Activated T-helper 9 cell treated with anti-CD3 and anti-CD28 coated beads, Interleukin-2, amount 50 U/mL, for 16 hours (primary cell): ENCODE results near the gene RORC.
"Not testable (repeated sequence)": the region's sequence is repeated elsewhere in the genome, so short reads cannot be mapped to it uniquely, and the experiment has no call there.

Source experiments
- DNase-seq: peaks from one replicate; pipeline ENCODE4 v3.0.0-alpha.2; 2020; ENCODE audit warnings: low read depth

The RORC gene

GRCh38 chr1:151805066-151805820 is 26.4 kb downstream of the RORC start, which contains the start of gene LINGO4:
LINGO4 (minus strand) TSS chr1:151805419; CDS start chr1:151802704, 2,715 bp downstream.
- DNase-seq: no peak

- no peak for DNase-seq
Observed at GRCh38 chr1:151803915-151804314, 27.7 kb downstream of the RORC start.

- DNase-seq: no peak
Observed at GRCh38 chr1:151803164-151803563, 28.4 kb downstream of the RORC start.

- DNase-seq: no peak
Observed at GRCh38 chr1:151802372-151802771, 29.2 kb downstream of the RORC start.

GRCh38 chr1:151801846-151802245 is 29.8 kb downstream of the RORC start:
- no peak for DNase-seq

- no peak for DNase-seq
Observed at GRCh38 chr1:151801310-151801820, 30.2 kb downstream of the RORC start.

- no peak for DNase-seq
Observed at GRCh38 chr1:151800830-151801229, 30.8 kb downstream of the RORC start.

- DNase-seq: no peak
Observed at GRCh38 chr1:151799179-151800022, 32.2 kb downstream of the RORC start.

GRCh38 chr1:151798571-151798970 is 33.0 kb downstream of the RORC start:
- DNase-seq: no peak

GRCh38 chr1:151790940-151791651 is 40.5 kb downstream of the RORC start:
- DNase-seq: no peak

- DNase-seq: peak; percentile 99
Observed at GRCh38 chr1:151790071-151790939, 41.3 kb downstream of the RORC start, which contains the start of gene TDRKH. TDRKH (minus strand) TSS chr1:151790500; CDS start chr1:151783022, 7,478 bp downstream.

- DNase-seq: no peak
Observed at GRCh38 chr1:151787689-151788088, 43.9 kb downstream of the RORC start.

GRCh38 chr1:151783796-151784195 is 47.8 kb downstream of the RORC start:
- no peak for DNase-seq

GRCh38 chr1:151782741-151783140 is 48.9 kb downstream of the RORC start:
- DNase-seq: no peak

GRCh38 chr1:151782026-151782425 is 49.6 kb downstream of the RORC start:
- DNase-seq: not testable (repeated sequence)

- DNase-seq: not testable (repeated sequence)
Observed at GRCh38 chr1:151780736-151781135, 50.9 kb downstream of the RORC start.

- no peak for DNase-seq
Observed at GRCh38 chr1:151779852-151780251, 51.8 kb downstream of the RORC start.

- DNase-seq: no peak
Observed at GRCh38 chr1:151777317-151777716, 54.3 kb downstream of the RORC start.

GRCh38 chr1:151776665-151777062 is 54.9 kb downstream of the RORC start:
- DNase-seq: no peak

GRCh38 chr1:151775894-151776664 is 55.5 kb downstream of the RORC start:
- no peak for DNase-seq
